GM23248 (cell line): ENCODE data around the gene GPC4. TPM values are rescaled to one million over a fixed set of nuclear protein-coding genes. Genes with fewer than 3 reads are reported as not detected.

ENCODE experiments used
- DNase-seq: peaks from one replicate; pipeline ENCODE4 v3.0.0-alpha.2; 2015
- H2AFZ ChIP-seq: fragments of 200-600 bp; sonication (generic); 2 replicates; pipeline ENCODE4 v1.6.1; 2016; ENCODE audit warnings: antibody characterized with exemption
- H3F3A ChIP-seq: fragments of 200-600 bp; sonication (generic); 2 replicates; pipeline ENCODE4 v1.6.1; 2016; ENCODE audit warnings: mild to moderate bottlenecking, antibody characterized with exemption, mixed run types; ENCODE audit not compliant: insufficient read depth
- H3K27ac ChIP-seq: fragments of 200-600 bp; sonication (generic); 2 replicates; pipeline ENCODE4 v1.5.1; 2016; ENCODE audit warnings: mild to moderate bottlenecking
- H3K27me3 ChIP-seq: fragments of 200-600 bp; sonication (generic); replicated peaks from 2 replicates; pipeline ENCODE4 v1.6.1; 2016; ENCODE audit warnings: mild to moderate bottlenecking; ENCODE audit not compliant: insufficient read depth
- H3K36me3 ChIP-seq: fragments of 200-600 bp; sonication (generic); 2 replicates; pipeline ENCODE4 v1.6.1; 2016; ENCODE audit warnings: low read depth, mild to moderate bottlenecking
- H3K4me1 ChIP-seq: fragments of 200-600 bp; sonication (generic); 2 replicates; pipeline ENCODE4 v1.6.1; 2016; ENCODE audit warnings: mild to moderate bottlenecking; ENCODE audit not compliant: insufficient read depth
- H3K4me2 ChIP-seq: fragments of 200-600 bp; sonication (generic); one replicate; pipeline ENCODE4 v1.6.1; 2016; ENCODE audit warnings: mild to moderate bottlenecking; ENCODE audit not compliant: unreplicated experiment
- H3K4me3 ChIP-seq: fragments of 200-600 bp; sonication (generic); 2 replicates; pipeline ENCODE4 v1.5.1; 2016; ENCODE audit warnings: mild to moderate bottlenecking
- H3K79me2 ChIP-seq: fragments of 200-600 bp; sonication (generic); 2 replicates; pipeline ENCODE4 v1.6.1; 2016; ENCODE audit warnings: mild to moderate bottlenecking; ENCODE audit not compliant: insufficient read depth
- H3K9ac ChIP-seq: fragments of 200-600 bp; sonication (generic); 2 replicates; pipeline ENCODE4 v1.6.1; 2016; ENCODE audit warnings: mild to moderate bottlenecking
- H3K9me2 ChIP-seq: fragments of 200-600 bp; sonication (generic); 2 replicates; pipeline ENCODE4 v1.6.1; 2016; ENCODE audit warnings: mixed run types, mild to moderate bottlenecking, moderate library complexity; ENCODE audit not compliant: insufficient read depth
- H3K9me3 ChIP-seq: fragments of 200-600 bp; sonication (generic); one replicate; pipeline ENCODE4 v1.6.1; 2017; ENCODE audit warnings: low read depth
- H4K20me1 ChIP-seq: fragments of 200-600 bp; sonication (generic); 2 replicates; pipeline ENCODE4 v1.6.0; 2016; ENCODE audit not compliant: insufficient read depth
- EZH2 ChIP-seq: fragments of 200-600 bp; sonication (generic); IDR thresholded peaks from 2 replicates; pipeline ENCODE4 v1.6.1; 2018; ENCODE audit warnings: antibody characterized with exemption, mild to moderate bottlenecking; ENCODE audit not compliant: insufficient read depth, poor library complexity, severe bottlenecking
- EZH2phosphoT487 ChIP-seq: fragments of 200-600 bp; sonication (generic); IDR thresholded peaks from 2 replicates; pipeline ENCODE4 v1.6.1; 2018; ENCODE audit warnings: antibody characterized with exemption, moderate library complexity, mild to moderate bottlenecking, low read depth; ENCODE audit not compliant: insufficient read depth
- WGBS, 2 experiments: methylation state at CpG; one replicate each; pipeline ENCODE4 v1.1.6; 2015 to 2017; ENCODE audit warnings: low lambda C conversion rate in 2 of 2, low coverage in 1 of 2; ENCODE audit errors: missing lambda C conversion rate in 2 of 2; 5-methylcytosine and 5-hydroxymethylcytosine counted together
- in situ Hi-C: fragments of 300-500 bp; cut with MboI; formaldehyde crosslinking; loops from 2 replicates; pipeline ENCODE4 v1.15.0; 2020
- polyA plus RNA-seq: library from polyadenylated mRNA; unstranded; fragments of >200 nt; fragmentation: Nextera tagmentation; extraction: Ambion mirVana; gene quantifications from 2 replicates; pipeline ENCODE4 v1.2.1, GENCODE V29; 2016
- total RNA-seq: library from RNA; depleted of rRNA; stranded (reverse); fragments of >200 nt; shearing (Covaris generic); gene quantifications from 2 replicates; pipeline ENCODE4 v1.2.3, GENCODE V29; 2014

GPC4 gene
- total and polyA plus RNA-seq, 2 experiments from 2014 or later = 1.9 to 6.4 TPM

DNA sequence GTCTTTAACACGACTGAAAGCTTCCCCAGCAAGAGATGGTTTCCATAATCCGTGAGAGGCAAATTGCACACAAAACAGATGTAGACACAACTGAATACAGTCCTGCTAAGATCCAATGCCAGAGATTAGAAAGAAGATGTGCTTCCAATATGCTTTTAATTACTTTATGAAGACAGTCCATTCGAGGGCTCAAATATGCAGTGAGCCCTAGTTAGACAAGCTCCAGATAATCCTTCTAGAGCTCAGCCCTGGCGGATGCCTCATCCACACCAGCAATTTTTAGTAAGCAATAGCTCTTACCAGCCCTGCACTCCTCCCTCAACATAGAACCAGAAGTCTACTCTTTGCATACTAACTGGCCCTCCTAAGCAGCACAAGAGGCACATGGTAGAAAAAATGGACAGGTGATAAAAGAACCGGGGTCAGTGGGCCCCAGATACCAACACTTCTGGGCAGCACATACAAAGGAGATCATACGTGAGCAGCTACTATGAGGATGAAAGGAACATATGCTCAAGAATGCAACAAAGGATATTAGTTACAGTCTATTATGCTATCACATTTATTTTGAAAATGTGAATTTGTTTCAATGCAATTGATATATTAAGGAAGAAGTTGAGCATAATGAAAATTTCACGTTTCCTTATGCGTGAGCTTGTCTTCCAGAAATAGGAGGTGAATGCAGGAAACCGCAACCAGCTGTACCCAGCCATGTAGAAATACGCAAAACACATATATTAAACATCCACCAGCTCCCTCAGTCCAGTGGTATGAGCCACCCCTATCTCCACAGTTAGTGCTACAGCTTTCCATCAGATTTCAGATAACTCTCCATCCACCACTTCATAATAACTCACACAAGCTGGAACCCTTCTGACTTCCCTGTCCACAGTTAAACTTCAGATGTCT lies 34.3 kb downstream of the GPC4 start:
- Histone ChIP-seq H3K4me1 (no peaks in the 10 kb centered on the region), H3K27me3 (no peaks in the 10 kb centered on the region), H3K79me2 (no peaks in the 10 kb centered on the region), H3K27ac (no peak overlapping the region), H4K20me1 (no peaks in the 10 kb centered on the region), H3K9me2 (no peaks in the 10 kb centered on the region), H3K9ac (no peak overlapping the region), H3K4me2 (no peak overlapping the region), H3K36me3 (no peaks in the 10 kb centered on the region), H3K9me3 (no peaks in the 10 kb centered on the region), H3K4me3 (no peak overlapping the region), H2AFZ (no peak overlapping the region), H3F3A (no peaks in the 10 kb centered on the region)
- in situ Hi-C loops = no loop called here
- 50 to 59% methylated on average over 8 to 10 of the region's 10 CpGs for WGBS, 2 experiments
- TF ChIP-seq EZH2 = no peak
- no peak for TF ChIP-seq EZH2phosphoT487
- no peak for DNase-seq

DNA sequence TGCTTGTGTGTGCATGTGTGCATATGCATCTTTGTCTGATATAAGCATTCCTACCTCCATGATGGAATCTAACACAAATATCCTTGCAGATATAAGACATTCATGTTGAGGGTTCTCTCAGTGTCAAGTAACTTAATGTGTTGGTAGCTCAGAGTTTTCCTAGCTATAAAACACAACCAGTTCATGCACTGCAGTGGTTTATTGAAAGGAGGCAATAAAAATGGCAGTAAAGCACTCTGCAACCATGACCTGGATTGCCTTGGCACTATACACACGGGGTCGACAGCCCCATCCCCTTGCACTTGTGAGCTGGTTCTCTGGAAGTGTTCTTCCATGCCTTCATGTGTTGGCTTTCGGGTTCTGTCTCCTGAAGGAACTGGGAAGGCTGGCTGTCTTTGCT lies 38.9 kb downstream of the GPC4 start:
- 84 to 86% methylated on average over 1 to 3 of the region's 3 CpGs for WGBS, 2 experiments

DNA sequence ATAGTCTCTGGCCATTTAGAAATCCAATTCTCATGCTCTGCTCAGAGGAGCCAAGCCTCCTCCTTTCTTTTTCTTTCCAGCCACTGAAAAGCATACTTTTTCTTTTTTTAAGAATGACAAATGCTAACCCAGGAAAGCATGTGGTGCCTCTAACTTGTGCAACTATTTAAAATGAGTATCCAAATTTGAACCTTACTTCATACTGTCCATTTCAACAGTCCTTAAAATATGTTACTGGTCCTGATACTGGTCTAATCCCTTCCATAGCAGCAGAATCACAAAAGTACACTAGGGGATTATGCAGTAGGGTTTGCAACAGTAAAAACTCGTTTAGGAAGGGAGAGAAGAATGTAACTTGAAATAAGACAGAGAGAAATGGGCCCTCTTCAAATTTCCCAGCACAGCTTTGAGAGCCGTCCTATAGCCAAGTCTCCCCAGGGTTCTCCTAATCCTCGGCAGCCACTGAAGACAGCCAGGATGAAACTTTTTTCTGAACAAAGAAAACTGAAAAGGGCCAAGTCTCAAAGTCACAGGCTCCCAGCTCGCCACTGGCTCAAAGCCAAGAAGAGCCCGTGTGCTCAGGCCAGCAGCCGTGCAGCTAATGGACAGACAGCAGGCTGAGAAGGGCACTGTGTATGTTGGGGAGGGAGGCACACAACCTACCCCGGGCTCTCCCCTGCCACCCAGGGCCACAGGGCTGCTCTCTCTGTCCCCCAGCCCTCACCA lies 39.5 kb downstream of the GPC4 start:
- Histone ChIP-seq H3K9me3 (no peaks in the 10 kb centered on the region), H3K36me3 (no peaks in the 10 kb centered on the region), H3K9ac (no peak overlapping the region), H3K9me2 (no peaks in the 10 kb centered on the region), H3K4me2 (no peak overlapping the region), H3K4me1 (no peaks in the 10 kb centered on the region), H2AFZ (no peak overlapping the region), H3K27me3 (no peaks in the 10 kb centered on the region), H3K79me2 (no peaks in the 10 kb centered on the region), H4K20me1 (no peaks in the 10 kb centered on the region), H3F3A (no peaks in the 10 kb centered on the region), H3K4me3 (no peak overlapping the region), H3K27ac (no peak overlapping the region)
- in situ Hi-C loops = no loop called here
- DNase-seq = no peak
- 41 to 44% methylated on average over 6 to 7 of the region's 7 CpGs for WGBS, 2 experiments
- TF ChIP-seq EZH2phosphoT487 (no peak), EZH2 (no peak)

More for the DNA sequence above, 38.9 kb downstream of the GPC4 start:
- no peaks in the 10 kb centered on the region for H3K9me3 ChIP-seq
- no peak overlapping the region for H2AFZ ChIP-seq
- in situ Hi-C loops = no loop called here
- no peak overlapping the region for H3K9ac ChIP-seq
- H3K79me2 ChIP-seq = no peaks in the 10 kb centered on the region
- no peak overlapping the region for H3K4me3 ChIP-seq
- H3K27me3 ChIP-seq = no peaks in the 10 kb centered on the region
- H3K9me2 ChIP-seq = no peaks in the 10 kb centered on the region
- no peaks in the 10 kb centered on the region for H4K20me1 ChIP-seq
- no peak overlapping the region for H3K27ac ChIP-seq
- H3F3A ChIP-seq = no peaks in the 10 kb centered on the region
- no peak for TF ChIP-seq EZH2
- TF ChIP-seq EZH2phosphoT487 = no peak
- DNase-seq = no peak
- H3K36me3 ChIP-seq = no peaks in the 10 kb centered on the region
- no peaks in the 10 kb centered on the region for H3K4me1 ChIP-seq
- no peak overlapping the region for H3K4me2 ChIP-seq

DNA sequence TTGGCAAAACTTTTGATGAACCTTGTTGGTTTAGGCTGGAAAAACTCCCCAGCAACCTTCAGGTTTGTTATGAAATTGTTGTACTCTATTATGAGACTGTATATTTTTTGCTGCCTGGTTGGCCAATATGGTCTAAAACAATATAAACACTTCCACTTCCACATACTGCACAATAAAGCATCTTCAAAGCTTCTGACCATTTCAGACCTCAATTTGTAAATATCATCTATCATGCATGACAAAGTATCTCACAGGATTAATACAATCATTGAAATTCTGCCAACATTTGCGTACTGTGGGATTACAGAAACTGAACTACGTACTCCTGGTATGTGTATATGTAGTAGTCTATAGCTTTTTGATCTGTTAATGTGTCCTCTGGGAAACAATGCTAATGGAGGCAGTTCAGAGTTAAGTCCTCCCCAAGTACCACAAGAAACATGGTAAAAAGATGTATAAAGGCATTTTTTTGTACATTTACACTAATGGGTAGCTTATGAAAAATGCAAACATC lies 40.4 kb downstream of the GPC4 start:
- H4K20me1 ChIP-seq = no peaks in the 10 kb centered on the region
- in situ Hi-C loops = no loop called here
- H3K27me3 ChIP-seq = no peaks in the 10 kb centered on the region
- H3K4me2 ChIP-seq = no peak overlapping the region
- DNase-seq = no peak
- no peaks in the 10 kb centered on the region for H3F3A ChIP-seq
- H3K4me3 ChIP-seq = no peak overlapping the region
- H3K9me2 ChIP-seq = no peaks in the 10 kb centered on the region
- no peak overlapping the region for H3K9ac ChIP-seq
- no peaks in the 10 kb centered on the region for H3K36me3 ChIP-seq
- no peak overlapping the region for H2AFZ ChIP-seq
- H3K27ac ChIP-seq = no peak overlapping the region
- H3K79me2 ChIP-seq = no peaks in the 10 kb centered on the region
- no peaks in the 10 kb centered on the region for H3K4me1 ChIP-seq
- 65 to 71% methylated on average over 2 of the region's 2 CpGs for WGBS, 2 experiments
- TF ChIP-seq EZH2phosphoT487 (no peak), EZH2 (no peak)
- H3K9me3 ChIP-seq = no peaks in the 10 kb centered on the region
